IMR-90 (cell line): ENCODE measurements around the gene TSPEAR.

Experiments used
- FOS ChIP-seq: fragments of 150-350 bp; IDR thresholded peaks from 2 replicates; pipeline ENCODE4 v1.6.1; 2016; ENCODE audit warnings: low read depth, low read length
- MAFK ChIP-seq: IDR thresholded peaks from 2 replicates; pipeline ENCODE4 v1.6.1; 2012; ENCODE audit warnings: low read depth, low read length, improper control_type of control experiment
- MAZ ChIP-seq: IDR thresholded peaks from 2 replicates; pipeline ENCODE4 v1.6.1; 2012; ENCODE audit warnings: low read depth, mild to moderate bottlenecking, low read length, improper control_type of control experiment, moderate library complexity, borderline replicate concordance
- POLR2A ChIP-seq: IDR thresholded peaks from 2 replicates; pipeline ENCODE4 v1.6.1; 2012; ENCODE audit warnings: mild to moderate bottlenecking, low read depth, low read length
- RAD21 ChIP-seq: IDR thresholded peaks from 2 replicates; pipeline ENCODE4 v1.6.1; 2012; ENCODE audit warnings: low read length, improper control_type of control experiment
- RCOR1 ChIP-seq: IDR thresholded peaks from 2 replicates; pipeline ENCODE4 v1.6.1; 2012; ENCODE audit warnings: mild to moderate bottlenecking, low read length, improper control_type of control experiment; ENCODE audit not compliant: insufficient replicate concordance
- RFX5 ChIP-seq: IDR thresholded peaks from 2 replicates; pipeline ENCODE4 v1.8.0; 2012; ENCODE audit warnings: low read depth, mild to moderate bottlenecking, low read length, moderate library complexity
- SMC3 ChIP-seq: fragments of 150-350 bp; IDR thresholded peaks from 2 replicates; pipeline ENCODE4 v1.6.1; 2016; ENCODE audit warnings: low read depth, mild to moderate bottlenecking, antibody characterized with exemption, low read length, moderate library complexity
- TF ChIP-seq, protein P1 (sequence below): conservative IDR thresholded peaks from 2 replicates; pipeline ENCODE4 v1.5.1; 2012; ENCODE audit warnings: mild to moderate bottlenecking, low read depth, low read length, improper control_type of control experiment

DNA sequence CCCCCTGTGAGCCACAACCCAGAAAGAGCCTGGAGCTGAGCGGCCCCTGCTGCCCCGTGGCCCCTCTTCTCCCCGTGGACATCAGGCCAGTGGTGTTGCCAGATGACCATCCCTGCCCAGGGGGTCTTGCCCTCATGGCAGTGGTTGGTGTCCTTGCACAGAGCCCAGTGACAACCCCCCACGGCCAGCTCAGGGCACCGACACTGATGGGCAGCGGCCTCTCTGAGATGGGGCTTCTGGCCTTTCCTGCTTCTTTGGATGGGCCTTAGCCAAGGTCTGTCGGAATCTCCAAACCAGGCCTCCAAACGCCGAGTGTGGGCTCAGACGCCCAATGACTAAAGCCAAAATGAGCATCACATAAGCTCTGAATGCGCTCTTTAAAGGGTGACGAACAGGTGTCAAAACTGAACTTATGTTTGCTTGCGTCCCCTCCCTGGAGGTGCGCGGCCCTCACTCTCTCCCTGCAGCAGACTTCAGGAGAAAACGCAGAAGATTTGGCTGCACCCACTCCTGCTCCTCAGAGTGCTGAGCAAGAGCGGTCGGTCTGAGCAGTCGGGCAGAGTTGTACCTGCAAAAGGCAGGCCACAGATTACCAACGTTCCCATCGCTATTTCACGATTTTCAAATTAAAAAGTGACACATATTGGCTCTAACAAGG is 48.4 kb upstream of the TSPEAR start:
- TF ChIP-seq, protein P1, sequence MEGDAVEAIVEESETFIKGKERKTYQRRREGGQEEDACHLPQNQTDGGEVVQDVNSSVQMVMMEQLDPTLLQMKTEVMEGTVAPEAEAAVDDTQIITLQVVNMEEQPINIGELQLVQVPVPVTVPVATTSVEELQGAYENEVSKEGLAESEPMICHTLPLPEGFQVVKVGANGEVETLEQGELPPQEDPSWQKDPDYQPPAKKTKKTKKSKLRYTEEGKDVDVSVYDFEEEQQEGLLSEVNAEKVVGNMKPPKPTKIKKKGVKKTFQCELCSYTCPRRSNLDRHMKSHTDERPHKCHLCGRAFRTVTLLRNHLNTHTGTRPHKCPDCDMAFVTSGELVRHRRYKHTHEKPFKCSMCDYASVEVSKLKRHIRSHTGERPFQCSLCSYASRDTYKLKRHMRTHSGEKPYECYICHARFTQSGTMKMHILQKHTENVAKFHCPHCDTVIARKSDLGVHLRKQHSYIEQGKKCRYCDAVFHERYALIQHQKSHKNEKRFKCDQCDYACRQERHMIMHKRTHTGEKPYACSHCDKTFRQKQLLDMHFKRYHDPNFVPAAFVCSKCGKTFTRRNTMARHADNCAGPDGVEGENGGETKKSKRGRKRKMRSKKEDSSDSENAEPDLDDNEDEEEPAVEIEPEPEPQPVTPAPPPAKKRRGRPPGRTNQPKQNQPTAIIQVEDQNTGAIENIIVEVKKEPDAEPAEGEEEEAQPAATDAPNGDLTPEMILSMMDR: no peak
- TF ChIP-seq POLR2A: no peak
- TF ChIP-seq FOS: no peak
- TF ChIP-seq SMC3: no peak
- TF ChIP-seq RAD21: no peak
- TF ChIP-seq RCOR1: no peak
- TF ChIP-seq MAZ: no peak
- TF ChIP-seq MAFK: no peak
- no peak for TF ChIP-seq RFX5
